Thyroid gland (tissue), 4 donors: ENCODE data around the gene TAPBPL. TPM values are rescaled to one million over a fixed set of nuclear protein-coding genes. Genes with fewer than 3 reads are reported as not detected.

ENCODE experiments used
- DNase-seq, 2 donors: peaks; one replicate each; pipeline ENCODE4 v3.0.0-alpha.2; 2019
- H3K27ac ChIP-seq, 3 donors: fragments of 200-600 bp; sonication (generic); 1 replicate in 2 of 3; 2 replicates in 1 of 3; pipeline ENCODE4 v1.5.1; 2016 to 2019; ENCODE audit warnings: mild to moderate bottlenecking in 1 of 3, moderate library complexity in 1 of 3
- H3K27me3 ChIP-seq: fragments of 200-600 bp; sonication (generic); one replicate; pipeline ENCODE4 v1.5.1; 2019
- H3K36me3 ChIP-seq, 2 donors: fragments of 200-600 bp; sonication (generic); one replicate each; pipeline ENCODE4 v1.5.1; 2016 to 2019
- H3K4me1 ChIP-seq, 2 donors: fragments of 200-600 bp; sonication (generic); one replicate each; pipeline ENCODE4 v1.5.1; 2017 to 2019
- H3K4me3 ChIP-seq, 3 donors: fragments of 200-600 bp; sonication (generic); replicated peaks in 1 of 3; 1 replicate in 2 of 3; 2 replicates in 1 of 3; pipeline ENCODE4 v1.5.1; 2016; ENCODE audit warnings: mild to moderate bottlenecking in 1 of 3
- H3K9me3 ChIP-seq: fragments of 200-600 bp; sonication (generic); one replicate; pipeline ENCODE4 v1.5.1; 2017
- POLR2A ChIP-seq, 2 donors: fragments of 450-650 bp; IDR thresholded peaks; one replicate each; pipeline ENCODE4 v1.6.1; 2017; ENCODE audit warnings: antibody characterized with exemption in 2 of 2, mild to moderate bottlenecking in 2 of 2, moderate library complexity in 1 of 2
- WGBS, 2 donors: methylation state at CpG; one replicate each; pipeline ENCODE4 v1.1.5; 2017; 5-methylcytosine and 5-hydroxymethylcytosine counted together
- intact Hi-C: fragments of 100-400 bp; cut with DNase I; formaldehyde crosslinking; loops from one replicate; pipeline ENCODE4 v1.15.1; 2023
- total RNA-seq, 4 donors: library from RNA; depleted of rRNA; stranded (reverse); fragments of >200 nt; gene quantifications; one replicate each; pipeline ENCODE4 v1.2.3, GENCODE V29; 2016
- TF ChIP-seq, protein P1 (sequence below), 6 experiments: fragments of 200-600 bp in 3 of 6; fragments of 450-650 bp in 3 of 6; sonication (generic) in 3 of 6; IDR thresholded peaks; one replicate each; pipeline ENCODE4 v1.5.1; 2016 to 2019; ENCODE audit warnings: antibody characterized with exemption in 6 of 6, mild to moderate bottlenecking in 2 of 6, inconsistent platforms in 1 of 6, moderate library complexity in 1 of 6

The TAPBPL gene
- total RNA-seq, 4 donors from 2014 or later: 29.3 to 70.1 (median 59.4) TPM

DNA sequence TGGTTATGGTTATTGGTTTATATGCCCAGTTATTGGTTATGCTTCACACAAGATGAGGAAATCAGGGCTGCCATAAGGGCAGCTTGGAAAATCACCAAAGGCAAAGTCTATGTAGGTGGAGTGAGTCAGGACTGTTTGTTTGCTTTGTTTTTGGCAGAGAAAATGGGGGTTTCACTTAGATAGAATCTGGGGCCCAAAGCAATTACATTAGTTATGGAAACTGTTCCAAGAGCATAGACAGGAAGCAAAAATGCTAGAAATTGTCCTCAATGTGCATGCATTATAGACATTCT is 16.4 kb downstream of the TAPBPL start:
- no peak overlapping the region for H3K27ac ChIP-seq
- H3K4me3 ChIP-seq: no peak overlapping the region
- H3K9me3 ChIP-seq: no peaks in the 10 kb centered on the region
- no peak for DNase-seq
- no peak for TF ChIP-seq POLR2A (IDR thresholded peaks at IDR 0.05)
- TF ChIP-seq, protein P1, sequence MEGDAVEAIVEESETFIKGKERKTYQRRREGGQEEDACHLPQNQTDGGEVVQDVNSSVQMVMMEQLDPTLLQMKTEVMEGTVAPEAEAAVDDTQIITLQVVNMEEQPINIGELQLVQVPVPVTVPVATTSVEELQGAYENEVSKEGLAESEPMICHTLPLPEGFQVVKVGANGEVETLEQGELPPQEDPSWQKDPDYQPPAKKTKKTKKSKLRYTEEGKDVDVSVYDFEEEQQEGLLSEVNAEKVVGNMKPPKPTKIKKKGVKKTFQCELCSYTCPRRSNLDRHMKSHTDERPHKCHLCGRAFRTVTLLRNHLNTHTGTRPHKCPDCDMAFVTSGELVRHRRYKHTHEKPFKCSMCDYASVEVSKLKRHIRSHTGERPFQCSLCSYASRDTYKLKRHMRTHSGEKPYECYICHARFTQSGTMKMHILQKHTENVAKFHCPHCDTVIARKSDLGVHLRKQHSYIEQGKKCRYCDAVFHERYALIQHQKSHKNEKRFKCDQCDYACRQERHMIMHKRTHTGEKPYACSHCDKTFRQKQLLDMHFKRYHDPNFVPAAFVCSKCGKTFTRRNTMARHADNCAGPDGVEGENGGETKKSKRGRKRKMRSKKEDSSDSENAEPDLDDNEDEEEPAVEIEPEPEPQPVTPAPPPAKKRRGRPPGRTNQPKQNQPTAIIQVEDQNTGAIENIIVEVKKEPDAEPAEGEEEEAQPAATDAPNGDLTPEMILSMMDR (IDR thresholded peaks at IDR 0.05): no peak
- H3K36me3 ChIP-seq: peaks cover 15 to 23% of the 10 kb centered on the region in 2 donors
- peaks cover 7 to 21% of the 10 kb centered on the region in 2 donors for H3K4me1 ChIP-seq
- H3K27me3 ChIP-seq: no peaks in the 10 kb centered on the region
- intact Hi-C loops: loop anchor here (5.0 kb wide), 2 partner anchors 69 to 141 kb away; no protein-coding TSS in a partner anchor

DNA sequence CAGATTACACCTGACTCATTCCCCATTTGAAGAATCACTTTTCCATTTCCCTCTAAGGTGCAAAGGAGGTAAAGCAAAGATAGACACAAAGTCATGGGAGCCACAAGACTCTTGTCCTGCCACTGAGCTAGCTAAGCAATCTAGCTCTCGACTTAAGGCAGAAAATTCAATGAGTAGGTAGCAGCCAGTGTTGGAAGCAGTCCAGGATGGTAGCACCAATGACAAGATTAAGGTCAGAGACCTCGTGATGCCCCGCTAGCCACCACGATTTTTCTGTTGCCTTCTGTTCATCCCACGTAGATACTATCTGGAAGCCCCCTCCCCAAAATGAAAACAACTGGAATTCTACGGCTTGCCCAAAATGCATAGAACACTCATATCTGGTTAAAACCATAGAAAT is 17.2 kb downstream of the TAPBPL start:
- H3K4me1 ChIP-seq: peaks cover 7 to 21% of the 10 kb centered on the region in 2 donors
- WGBS, 2 donors: 59 to 60% methylated on average over 6 of the region's 6 CpGs
- intact Hi-C loops: loop anchor here (5.0 kb wide), 2 partner anchors 68 to 142 kb away; no protein-coding TSS in a partner anchor
- no peaks in the 10 kb centered on the region for H3K9me3 ChIP-seq
- no peak overlapping the region for H3K27ac ChIP-seq
- TF ChIP-seq POLR2A (IDR thresholded peaks at IDR 0.05): peak in 1 of 2 donors; percentile 7
- TF ChIP-seq, protein P1 (IDR thresholded peaks at IDR 0.05): no peak
- H3K27me3 ChIP-seq: no peaks in the 10 kb centered on the region
- peaks cover 9 to 14% of the 10 kb centered on the region in 2 donors for H3K36me3 ChIP-seq
- peak in 1 of 2 donors; percentile 35 for DNase-seq
- no peak overlapping the region for H3K4me3 ChIP-seq

DNA sequence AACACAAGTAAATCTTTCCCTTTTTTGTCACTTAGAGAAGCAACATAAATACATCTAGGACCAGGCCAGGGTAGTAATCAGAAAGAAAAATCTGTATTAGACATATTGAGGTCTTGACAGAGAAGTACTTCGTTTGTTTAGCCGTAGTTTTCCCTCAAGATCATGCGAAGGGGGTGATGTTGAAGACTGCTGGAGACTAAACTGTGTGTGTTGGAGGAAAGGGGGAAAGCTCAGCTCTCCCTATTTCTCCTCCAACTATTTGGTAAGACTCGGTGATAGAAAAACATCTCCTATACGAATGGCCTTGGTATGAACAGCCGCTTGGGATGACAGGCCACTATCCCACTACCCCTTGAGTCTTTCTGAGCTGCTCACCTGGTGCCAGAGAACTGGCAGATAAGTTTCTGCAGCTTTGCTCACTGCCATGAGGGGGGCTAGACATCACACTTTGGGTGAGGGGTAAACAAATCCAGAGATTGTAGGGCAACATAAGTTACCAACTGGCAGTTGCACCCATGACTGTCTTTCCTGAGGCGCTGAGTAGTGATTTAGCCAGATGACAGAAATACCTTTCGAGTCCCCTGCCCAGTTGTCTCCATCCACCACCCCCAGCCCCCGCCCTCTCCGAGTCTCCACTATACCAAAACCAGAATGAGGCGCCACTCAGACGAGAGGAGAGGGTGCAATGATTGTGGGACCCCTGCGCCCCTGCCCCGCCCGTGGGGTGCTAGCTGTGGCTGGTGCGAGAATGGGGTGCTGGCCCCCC is 17.9 kb downstream of the TAPBPL start:
- peaks cover 3 to 7% of the 10 kb centered on the region in 2 donors for H3K36me3 ChIP-seq
- intact Hi-C loops: loop anchor here (5.0 kb wide), 2 partner anchors 68 to 142 kb away; no protein-coding TSS in a partner anchor
- H3K27ac ChIP-seq: peak overlapping the region; percentile 62 to 82 (median 69)
- DNase-seq: no peak
- TF ChIP-seq, protein P1 (IDR thresholded peaks at IDR 0.05): no peak
- no peak for TF ChIP-seq POLR2A (IDR thresholded peaks at IDR 0.05)
- H3K9me3 ChIP-seq: no peaks in the 10 kb centered on the region
- H3K4me1 ChIP-seq: peaks cover 7 to 21% of the 10 kb centered on the region in 2 donors
- WGBS, 2 donors: 18 to 29% methylated on average over 8 of the region's 16 CpGs
- no peaks in the 10 kb centered on the region for H3K27me3 ChIP-seq
- H3K4me3 ChIP-seq: peak overlapping the region; percentile 67 to 76 (median 74)

DNA sequence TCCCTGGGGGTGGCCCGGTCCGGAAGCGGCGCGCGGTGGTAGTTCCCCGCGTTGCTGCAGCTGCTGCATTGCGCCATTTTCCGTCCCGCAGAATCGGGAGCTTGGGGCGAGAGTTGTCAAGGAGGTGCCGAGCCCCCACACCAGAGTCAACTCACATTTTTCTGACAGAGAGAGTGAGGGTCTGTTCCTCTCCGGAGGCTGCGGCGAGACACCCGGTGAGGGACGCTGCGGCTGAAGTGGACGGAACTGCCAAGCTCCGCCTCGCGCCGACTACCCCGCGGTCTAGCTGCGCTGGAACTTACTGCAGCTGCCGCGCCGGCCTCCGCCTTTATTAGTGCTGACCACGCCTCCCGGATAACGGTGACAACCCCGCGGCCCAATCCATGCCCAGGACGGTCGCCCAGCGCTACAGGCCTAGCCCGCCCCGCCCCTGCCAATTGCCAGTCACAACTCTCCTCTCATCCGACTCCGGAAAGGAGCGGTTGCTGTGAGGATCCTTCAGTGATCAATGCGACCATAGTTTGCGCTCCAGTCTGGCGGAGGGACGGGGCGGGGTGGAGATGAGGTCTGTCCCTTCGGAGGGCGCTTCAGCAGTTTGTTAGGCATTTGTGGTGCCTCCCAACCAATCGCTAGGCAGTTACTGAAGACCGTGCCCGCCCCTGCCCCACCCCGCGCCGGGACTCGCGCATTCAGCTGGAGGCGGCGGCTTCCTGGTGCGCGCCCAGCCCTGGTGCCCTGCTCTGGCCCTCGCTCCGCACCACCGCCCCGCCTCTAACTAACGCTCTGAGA is 18.7 kb downstream of the TAPBPL start, which contains the start of gene VAMP1:
TSS of gene VAMP1 (minus strand) at position 303 of the 789 bp plus-strand sequence. CDS start at position 157, 146 bp downstream.
- Histone ChIP-seq H3K27me3 (no peaks in the 10 kb centered on the region), H3K9me3 (no peaks in the 10 kb centered on the region), H3K27ac (peak within 1 kb of the TSS; percentile 62 to 82 (median 69)), H3K4me3 (peak within 1 kb of the TSS; percentile 67 to 76 (median 74)), H3K4me1 (peaks cover 7 to 21% of the 10 kb centered on the region in 2 donors), H3K36me3 (peaks cover 3 to 5% of the 10 kb centered on the region in 2 donors)
- WGBS, 2 donors: 0 to 1% methylated on average over 18 to 22 of the region's 69 CpGs
- DNase-seq: peak; percentile 99
- TF ChIP-seq POLR2A (IDR thresholded peaks at IDR 0.05): peak; percentile 92 to 100
- TF ChIP-seq, protein P1 (IDR thresholded peaks at IDR 0.05): peak in 1 of 6 experiments; percentile 10
- intact Hi-C loops: no loop called here
